ENCODE data around the gene SHISA7. TPM values are rescaled to one million over a fixed set of nuclear protein-coding genes. Genes with fewer than 3 reads are reported as not detected.
A peak's percentile ranks its signal among the peaks of the same experiment; 100 is the strongest.
"Not testable (repeated sequence)": the region's sequence is repeated elsewhere in the genome, so short reads cannot be mapped to it uniquely, and the experiment has no call there.

SHISA7 gene
- total and polyA plus RNA-seq, 4 donors = 0.05 TPM; not detected in 3

- no peaks in the 10 kb centered on the region for H3K9me3 ChIP-seq (ENCODE audit: control insufficient read depth, low read length)
- ATAC-seq (ENCODE audit: low FRiP score) (peak; percentile 74), DNase-seq (no peak)
- no peaks in the 10 kb centered on the region for H3K27me3 ChIP-seq (ENCODE audit: control insufficient read depth in 1 of 2, insufficient read depth in 2 of 2, low read length in 1 of 2)
- no peaks in the 10 kb centered on the region for H3K4me1 ChIP-seq (ENCODE audit: control insufficient read depth in 1 of 2, insufficient read depth in 2 of 2, low read length in 2 of 2)
- intact Hi-C loops (cut with DNase I) = loop anchor here in 1 of 2 donors (10.0 kb wide), 1 partner anchor 273 kb away; the partner anchor contains the start of gene TNNT1
- no peak overlapping the region for H3K27ac ChIP-seq (ENCODE audit: low read depth in 1 of 2, low read length in 2 of 2)
- 14 to 15% methylated on average over 7 of the region's 7 CpGs for WGBS, 2 donors
- no peaks in the 10 kb centered on the region for H3K36me3 ChIP-seq (ENCODE audit: control insufficient read depth in 1 of 2, insufficient read depth in 2 of 2, low read length in 1 of 2)
- no peak overlapping the region for H3K4me3 ChIP-seq (ENCODE audit: low read length in 2 of 2)
Observed at GRCh38 chr19:55418185-55418584, 24.9 kb downstream of the SHISA7 start.

- Histone ChIP-seq H3K4me3 (ENCODE audit: low read length in 2 of 2) (no peak overlapping the region), H3K4me1 (ENCODE audit: control insufficient read depth in 1 of 2, insufficient read depth in 2 of 2, low read length in 2 of 2) (peaks cover 0 to 2% of the 10 kb centered on the region in 2 donors), H3K27me3 (ENCODE audit: control insufficient read depth in 1 of 2, insufficient read depth in 2 of 2, low read length in 1 of 2) (no peaks in the 10 kb centered on the region), H3K27ac (ENCODE audit: low read depth in 1 of 2, low read length in 2 of 2) (no peak overlapping the region), H3K9me3 (ENCODE audit: control insufficient read depth, low read length) (no peaks in the 10 kb centered on the region), H3K36me3 (ENCODE audit: control insufficient read depth in 1 of 2, insufficient read depth in 2 of 2, low read length in 1 of 2) (no peaks in the 10 kb centered on the region)
- no peak for DNase-seq
- WGBS, 2 donors = 97 to 98% methylated on average over 2 of the region's 2 CpGs
- no peak for ATAC-seq (ENCODE audit: low FRiP score)
- intact Hi-C loops (cut with DNase I) = loop anchor here in 1 of 2 donors (10.0 kb wide), 1 partner anchor 265 kb away; the partner anchor contains the start of gene TNNT1
Observed at GRCh38 chr19:55410168-55410567, 32.9 kb downstream of the SHISA7 start.

GRCh38 chr19:55409179-55409578, 33.9 kb downstream of the SHISA7 start:
- 97% methylated on average over 8 of the region's 8 CpGs for WGBS, 2 donors
- H3K4me3 ChIP-seq (ENCODE audit: low read length in 2 of 2); H3K36me3 ChIP-seq (ENCODE audit: control insufficient read depth in 1 of 2, insufficient read depth in 2 of 2, low read length in 1 of 2); H3K9me3 ChIP-seq (ENCODE audit: control insufficient read depth, low read length); DNase-seq; H3K4me1 ChIP-seq (ENCODE audit: control insufficient read depth in 1 of 2, insufficient read depth in 2 of 2, low read length in 2 of 2); H3K27ac ChIP-seq (ENCODE audit: low read depth in 1 of 2, low read length in 2 of 2); ATAC-seq (ENCODE audit: low FRiP score); H3K27me3 ChIP-seq (ENCODE audit: control insufficient read depth in 1 of 2, insufficient read depth in 2 of 2, low read length in 1 of 2); intact Hi-C loops (cut with DNase I): not testable (repeated sequence)

GRCh38 chr19:55408533-55408872, 34.6 kb downstream of the SHISA7 start:
- Histone ChIP-seq H3K4me1 (ENCODE audit: control insufficient read depth in 1 of 2, insufficient read depth in 2 of 2, low read length in 2 of 2) (peaks cover 0 to 2% of the 10 kb centered on the region in 2 donors), H3K36me3 (ENCODE audit: control insufficient read depth in 1 of 2, insufficient read depth in 2 of 2, low read length in 1 of 2) (no peaks in the 10 kb centered on the region), H3K9me3 (ENCODE audit: control insufficient read depth, low read length) (no peaks in the 10 kb centered on the region), H3K4me3 (ENCODE audit: low read length in 2 of 2) (peak overlapping the region in 1 of 2 donors; percentile 20), H3K27ac (ENCODE audit: low read depth in 1 of 2, low read length in 2 of 2) (peak overlapping the region in 1 of 2 donors; percentile 77), H3K27me3 (ENCODE audit: control insufficient read depth in 1 of 2, insufficient read depth in 2 of 2, low read length in 1 of 2) (no peaks in the 10 kb centered on the region)
- DNase-seq = no peak
- intact Hi-C loops (cut with DNase I) = no loop called here
- 60 to 66% methylated on average over 9 of the region's 9 CpGs for WGBS, 2 donors
- no peak for ATAC-seq (ENCODE audit: low FRiP score)

GRCh38 chr19:55407800-55408532, 35.1 kb downstream of the SHISA7 start:
- Histone ChIP-seq H3K9me3 (ENCODE audit: control insufficient read depth, low read length) (no peaks in the 10 kb centered on the region), H3K36me3 (ENCODE audit: control insufficient read depth in 1 of 2, insufficient read depth in 2 of 2, low read length in 1 of 2) (no peaks in the 10 kb centered on the region), H3K27ac (ENCODE audit: low read depth in 1 of 2, low read length in 2 of 2) (peak overlapping the region in 1 of 2 donors; percentile 81), H3K27me3 (ENCODE audit: control insufficient read depth in 1 of 2, insufficient read depth in 2 of 2, low read length in 1 of 2) (no peaks in the 10 kb centered on the region), H3K4me1 (ENCODE audit: control insufficient read depth in 1 of 2, insufficient read depth in 2 of 2, low read length in 2 of 2) (peaks cover 0 to 2% of the 10 kb centered on the region in 2 donors), H3K4me3 (ENCODE audit: low read length in 2 of 2) (peak overlapping the region; percentile 20 to 58)
- 0 to 1% methylated on average over 63 to 72 of the region's 72 CpGs for WGBS, 2 donors
- ATAC-seq (ENCODE audit: low FRiP score) = peak; percentile 97
- intact Hi-C loops (cut with DNase I) = loop anchor here in 1 of 2 donors (1.0 kb wide), 1 partner anchor 23 kb away; the partner anchor contains the start of gene RPL28
- DNase-seq = peak; percentile 99

GRCh38 chr19:55407550-55407799, 35.6 kb downstream of the SHISA7 start, which contains the start of gene UBE2S:
UBE2S (minus strand) TSS chr19:55407788; CDS start chr19:55407589, 199 bp downstream.
- DNase-seq; H3K27me3 ChIP-seq (ENCODE audit: control insufficient read depth in 1 of 2, insufficient read depth in 2 of 2, low read length in 1 of 2); H3K9me3 ChIP-seq (ENCODE audit: control insufficient read depth, low read length); ATAC-seq (ENCODE audit: low FRiP score); H3K36me3 ChIP-seq (ENCODE audit: control insufficient read depth in 1 of 2, insufficient read depth in 2 of 2, low read length in 1 of 2); H3K4me1 ChIP-seq (ENCODE audit: control insufficient read depth in 1 of 2, insufficient read depth in 2 of 2, low read length in 2 of 2): not testable (repeated sequence)
- 2 to 3% methylated on average over 36 of the region's 36 CpGs for WGBS, 2 donors
- Histone ChIP-seq H3K4me3 (ENCODE audit: low read length in 2 of 2) (peak within 1 kb of the TSS; percentile 40 to 58), H3K27ac (ENCODE audit: low read depth in 1 of 2, low read length in 2 of 2) (peak within 1 kb of the TSS; percentile 24 to 81)
- intact Hi-C loops (cut with DNase I) = loop anchor here in 1 of 2 donors (1.0 kb wide), 1 partner anchor 22 kb away; the partner anchor contains the start of gene RPL28

GRCh38 chr19:55406826-55407549, 36.1 kb downstream of the SHISA7 start:
- WGBS, 2 donors = 10 to 11% methylated on average over 35 of the region's 35 CpGs
- Histone ChIP-seq H3K4me1 (ENCODE audit: control insufficient read depth in 1 of 2, insufficient read depth in 2 of 2, low read length in 2 of 2) (peaks cover 0 to 2% of the 10 kb centered on the region in 2 donors), H3K27me3 (ENCODE audit: control insufficient read depth in 1 of 2, insufficient read depth in 2 of 2, low read length in 1 of 2) (no peaks in the 10 kb centered on the region), H3K4me3 (ENCODE audit: low read length in 2 of 2) (peak overlapping the region; percentile 40 to 58), H3K36me3 (ENCODE audit: control insufficient read depth in 1 of 2, insufficient read depth in 2 of 2, low read length in 1 of 2) (no peaks in the 10 kb centered on the region), H3K9me3 (ENCODE audit: control insufficient read depth, low read length) (no peaks in the 10 kb centered on the region), H3K27ac (ENCODE audit: low read depth in 1 of 2, low read length in 2 of 2) (peak overlapping the region; percentile 24 to 81)
- ATAC-seq (ENCODE audit: low FRiP score) = peak; percentile 2
- intact Hi-C loops (cut with DNase I) = loop anchor here in 1 of 2 donors (1.0 kb wide), 1 partner anchor 22 kb away; the partner anchor contains the start of gene RPL28
- DNase-seq = peak; percentile 60 to 83

GRCh38 chr19:55406091-55406825, 36.8 kb downstream of the SHISA7 start:
- intact Hi-C loops (cut with DNase I) = no loop called here
- H3K27ac ChIP-seq (ENCODE audit: low read depth in 1 of 2, low read length in 2 of 2) = no peak overlapping the region
- no peaks in the 10 kb centered on the region for H3K27me3 ChIP-seq (ENCODE audit: control insufficient read depth in 1 of 2, insufficient read depth in 2 of 2, low read length in 1 of 2)
- WGBS, 2 donors = 75 to 79% methylated on average over 14 of the region's 14 CpGs
- no peak for ATAC-seq (ENCODE audit: low FRiP score)
- no peak for DNase-seq
- H3K36me3 ChIP-seq (ENCODE audit: control insufficient read depth in 1 of 2, insufficient read depth in 2 of 2, low read length in 1 of 2) = no peaks in the 10 kb centered on the region
- no peaks in the 10 kb centered on the region for H3K9me3 ChIP-seq (ENCODE audit: control insufficient read depth, low read length)
- H3K4me3 ChIP-seq (ENCODE audit: low read length in 2 of 2) = peak overlapping the region in 1 of 2 donors; percentile 58
- H3K4me1 ChIP-seq (ENCODE audit: control insufficient read depth in 1 of 2, insufficient read depth in 2 of 2, low read length in 2 of 2) = peaks cover 0 to 2% of the 10 kb centered on the region in 2 donors
